ENCODE data around the gene PLEKHG3.
A peak's percentile ranks its signal among the peaks of the same experiment; 100 is the strongest.

PLEKHG3 gene

GRCh38 chr14:64748995-64749714 lies 44.9 kb downstream of the PLEKHG3 start:
- no peak for DNase-seq

GRCh38 chr14:64752909-64753308 lies 48.7 kb downstream of the PLEKHG3 start:
- no peak for DNase-seq

GRCh38 chr14:64753374-64753773 lies 49.1 kb downstream of the PLEKHG3 start:
- DNase-seq = no peak

GRCh38 chr14:64753999-64754398 lies 49.8 kb downstream of the PLEKHG3 start:
- DNase-seq = no peak

GRCh38 chr14:64754685-64755084 lies 50.5 kb downstream of the PLEKHG3 start:
- no peak for DNase-seq

- no peak for DNase-seq
Measured at GRCh38 chr14:64755781-64756221, 51.6 kb downstream of the PLEKHG3 start.

GRCh38 chr14:64756712-64757111 lies 52.5 kb downstream of the PLEKHG3 start:
- DNase-seq = no peak

- no peak for DNase-seq
Measured at GRCh38 chr14:64757601-64758000, 53.4 kb downstream of the PLEKHG3 start.

- DNase-seq = peak; percentile 91
Measured at GRCh38 chr14:64758025-64758521, 53.8 kb downstream of the PLEKHG3 start.

GRCh38 chr14:64758691-64759554 lies 54.7 kb downstream of the PLEKHG3 start:
- peak; percentile 74 for DNase-seq

- DNase-seq = peak; percentile 48
Measured at GRCh38 chr14:64759555-64759938, 55.3 kb downstream of the PLEKHG3 start.

- DNase-seq = peak; percentile 66
Measured at GRCh38 chr14:64760146-64760755, 56.0 kb downstream of the PLEKHG3 start.

GRCh38 chr14:64760916-64761315 lies 56.7 kb downstream of the PLEKHG3 start:
- peak; percentile 63 for DNase-seq

GRCh38 chr14:64761441-64762043 lies 57.3 kb downstream of the PLEKHG3 start:
- DNase-seq = no peak

GRCh38 chr14:64762044-64763034 lies 58.1 kb downstream of the PLEKHG3 start:
- DNase-seq = peak; percentile 98

GRCh38 chr14:64763085-64763782 lies 59.0 kb downstream of the PLEKHG3 start:
- no peak for DNase-seq

GRCh38 chr14:64763801-64764621 lies 59.8 kb downstream of the PLEKHG3 start:
- peak; percentile 91 for DNase-seq

GRCh38 chr14:64764641-64765520 lies 60.7 kb downstream of the PLEKHG3 start:
- DNase-seq = peak; percentile 89

GRCh38 chr14:64765740-64766302 lies 61.6 kb downstream of the PLEKHG3 start:
- DNase-seq = no peak

Data from NCI-H69 (cell line).